Measurements from ENCODE around the gene DIS3L2.
A peak's percentile ranks its signal among the peaks of the same experiment; 100 is the strongest.
"Not testable (repeated sequence)": the region's sequence is repeated elsewhere in the genome, so short reads cannot be mapped to it uniquely, and the experiment has no call there.

The DIS3L2 gene

DNA sequence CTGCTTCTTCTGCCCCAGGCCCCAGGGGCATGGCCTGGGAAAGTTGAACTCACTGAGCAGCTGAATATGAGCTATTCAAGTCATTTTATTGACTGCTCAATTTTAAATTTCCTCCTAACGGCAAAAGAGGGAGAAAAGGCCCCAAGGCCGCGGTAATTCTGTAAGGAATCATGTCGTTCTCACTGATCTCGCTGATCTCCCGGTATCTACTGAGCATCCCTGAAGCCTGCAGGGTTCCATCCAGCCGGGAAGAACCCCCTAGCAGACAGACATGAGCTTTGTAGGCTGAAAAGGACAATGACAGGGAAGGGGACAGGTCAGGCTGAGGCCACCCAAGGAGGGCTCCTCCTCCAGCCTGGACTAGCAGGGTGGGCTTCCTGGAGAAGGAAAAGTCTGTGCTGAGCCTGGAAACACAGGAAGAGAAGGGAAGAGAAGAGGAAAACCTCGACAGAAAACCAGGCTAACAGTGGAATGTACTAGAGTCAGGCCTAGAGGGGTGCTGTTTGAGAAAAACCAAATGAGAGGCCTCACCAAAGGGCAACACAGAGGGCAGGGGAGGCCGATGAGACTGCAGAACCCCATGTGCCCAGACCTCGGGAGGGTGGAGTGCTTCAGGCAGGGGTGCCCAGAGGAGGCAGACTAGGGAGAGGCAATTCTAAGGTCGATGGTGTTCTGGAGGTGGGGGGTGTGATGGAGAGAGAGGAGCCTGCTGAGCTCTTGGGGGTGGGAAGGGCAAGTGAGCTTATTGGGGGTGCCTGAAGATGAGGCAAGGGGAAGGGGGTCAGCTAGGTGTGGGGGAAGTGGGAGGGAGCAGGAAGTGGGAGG lies 32.4 kb upstream of the DIS3L2 start:
- DNase-seq = no peak

DNA sequence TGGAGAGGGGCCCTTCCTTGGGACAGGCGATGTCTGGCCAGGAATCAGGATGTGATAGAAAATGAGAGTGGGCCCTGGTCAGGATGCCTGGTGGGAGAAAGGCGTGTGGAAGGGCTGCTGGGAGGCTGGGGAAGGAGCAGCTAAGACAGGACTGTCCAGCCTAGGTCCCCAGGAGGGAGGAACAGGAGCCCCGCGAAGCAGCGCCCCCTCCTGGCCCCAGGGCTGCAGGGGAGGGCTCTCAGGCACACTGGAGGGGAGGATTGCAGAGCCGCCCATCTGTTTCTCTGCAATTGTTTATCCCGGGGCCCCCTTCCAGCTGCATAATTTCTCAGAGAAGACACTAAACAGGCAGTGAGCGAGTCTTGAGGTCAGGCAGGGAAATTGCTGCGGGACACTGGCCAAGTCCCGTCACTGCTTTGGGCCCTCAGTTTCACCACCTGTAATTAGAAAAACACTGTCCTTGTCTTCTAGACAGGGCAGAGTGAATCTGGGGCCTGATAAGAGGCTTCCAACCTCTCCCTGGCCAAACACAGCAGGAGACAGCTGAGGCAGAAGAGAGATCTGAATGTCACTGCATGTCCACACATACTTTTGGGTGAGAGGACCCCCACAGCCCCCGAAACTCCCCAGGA lies 31.4 kb upstream of the DIS3L2 start:
- DNase-seq = peak in 1 of 3 donors; percentile 57

DNA sequence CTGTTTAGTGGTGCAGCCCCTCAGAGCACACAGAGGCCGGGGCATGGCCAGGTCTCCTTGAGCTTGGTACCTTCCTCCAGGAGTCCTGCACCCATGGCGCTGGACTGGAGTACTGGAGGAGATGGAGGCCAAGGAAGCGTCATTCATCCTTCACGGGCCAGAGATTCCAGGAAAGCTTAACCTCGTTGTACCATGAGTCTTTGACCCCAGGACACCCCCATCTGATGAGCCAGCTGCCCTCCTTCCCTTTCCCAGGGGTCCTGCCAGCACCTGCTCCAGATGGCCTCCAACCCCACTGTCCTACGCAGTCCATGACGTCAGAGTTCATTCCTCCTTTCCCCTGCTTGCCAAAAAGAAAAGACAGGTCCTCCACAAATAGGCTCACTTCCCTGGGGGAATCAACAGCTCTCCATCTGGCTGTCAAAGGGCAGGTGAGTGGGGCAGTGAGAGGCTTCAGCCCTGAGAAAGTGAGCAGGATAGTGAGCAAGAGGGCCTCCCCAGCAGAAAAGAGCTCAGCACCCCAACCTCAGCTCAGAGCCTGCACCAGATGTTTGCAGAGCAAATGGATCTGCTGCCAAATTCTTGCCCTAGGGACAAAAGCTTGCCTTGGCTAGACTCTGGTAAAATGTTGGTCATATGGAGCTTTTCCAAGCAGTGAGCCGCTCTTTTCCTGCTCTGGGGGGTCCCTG lies 30.8 kb upstream of the DIS3L2 start:
- no peak for DNase-seq

DNA sequence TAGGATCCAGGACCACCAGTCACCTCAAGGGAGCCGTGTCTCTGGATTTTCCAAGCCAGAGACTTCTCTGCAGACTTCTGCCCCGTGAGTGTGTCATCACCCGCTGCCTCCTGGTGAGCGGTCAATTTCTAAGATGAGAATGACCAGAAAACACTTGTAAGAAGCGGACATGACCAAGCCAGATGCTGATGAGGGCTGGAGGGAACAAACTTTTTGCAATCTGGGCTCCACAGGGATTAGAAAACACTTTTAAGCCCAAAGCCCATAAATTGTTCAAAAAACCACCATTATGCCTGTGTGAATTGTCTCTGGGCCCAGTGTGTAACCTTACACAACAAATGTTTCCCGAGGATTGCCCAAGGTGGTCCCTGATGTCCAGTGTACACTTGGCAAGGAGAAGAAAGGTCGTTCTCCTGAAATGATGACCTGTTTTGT lies 30.0 kb upstream of the DIS3L2 start:
- no peak for DNase-seq

DNA sequence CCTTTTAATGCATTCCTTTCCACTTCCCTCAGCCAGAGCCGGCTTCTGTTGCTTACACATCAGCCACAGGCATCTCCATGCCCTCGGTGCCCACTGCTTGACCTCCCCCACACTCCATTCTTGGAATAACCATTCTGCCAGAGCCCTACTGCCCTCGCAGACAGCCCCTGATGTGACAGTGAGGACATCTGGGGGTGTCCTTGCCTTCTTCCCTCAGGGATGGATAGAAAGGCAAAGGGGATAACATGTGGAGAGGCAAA lies 28.9 kb upstream of the DIS3L2 start:
- no peak for DNase-seq

DNA sequence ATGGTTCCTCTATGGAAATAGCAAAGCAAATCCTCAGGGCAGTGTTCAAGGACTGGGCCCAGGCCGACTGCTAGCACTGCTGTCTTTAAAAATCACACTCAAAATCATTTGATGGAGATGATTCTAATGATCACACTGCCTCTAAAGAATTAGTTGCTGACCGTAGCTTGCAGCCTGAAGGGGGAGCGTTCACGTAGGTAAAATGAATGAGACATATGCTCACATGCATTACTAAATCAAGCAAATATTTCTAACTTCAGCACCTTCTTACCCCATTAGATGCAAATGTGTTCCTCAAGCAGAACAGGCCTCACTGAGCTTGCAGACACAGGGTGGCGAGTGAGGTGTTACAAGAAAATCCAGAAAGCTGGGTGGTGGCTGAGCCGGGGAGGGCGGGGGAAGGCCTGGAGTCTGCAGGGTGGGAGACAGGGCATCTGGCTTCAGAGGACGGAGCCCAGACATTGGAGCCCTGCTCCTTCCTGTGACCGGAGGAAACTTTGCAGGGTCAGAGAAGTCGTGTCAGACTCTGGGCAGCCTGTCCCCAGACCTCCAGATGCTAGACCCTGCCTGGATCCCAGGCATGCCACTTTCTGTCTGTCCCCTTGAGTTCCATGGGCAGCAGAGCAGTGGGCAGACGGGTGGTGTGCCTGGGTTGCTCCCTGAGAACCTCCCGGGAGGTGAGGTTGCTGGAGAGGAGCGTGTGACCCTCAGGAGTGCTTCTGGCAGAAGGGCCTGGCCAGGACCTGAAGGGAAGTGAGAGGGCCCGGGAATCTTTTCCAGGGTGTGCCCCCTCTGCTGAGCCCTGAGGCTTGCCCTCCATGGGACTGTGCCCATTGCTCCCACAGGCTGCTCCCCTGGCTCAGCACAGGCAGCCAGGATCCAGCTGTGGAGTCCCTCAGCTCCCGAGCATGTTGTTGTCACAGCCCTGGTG lies 28.3 kb upstream of the DIS3L2 start:
- no peak for DNase-seq

DNA sequence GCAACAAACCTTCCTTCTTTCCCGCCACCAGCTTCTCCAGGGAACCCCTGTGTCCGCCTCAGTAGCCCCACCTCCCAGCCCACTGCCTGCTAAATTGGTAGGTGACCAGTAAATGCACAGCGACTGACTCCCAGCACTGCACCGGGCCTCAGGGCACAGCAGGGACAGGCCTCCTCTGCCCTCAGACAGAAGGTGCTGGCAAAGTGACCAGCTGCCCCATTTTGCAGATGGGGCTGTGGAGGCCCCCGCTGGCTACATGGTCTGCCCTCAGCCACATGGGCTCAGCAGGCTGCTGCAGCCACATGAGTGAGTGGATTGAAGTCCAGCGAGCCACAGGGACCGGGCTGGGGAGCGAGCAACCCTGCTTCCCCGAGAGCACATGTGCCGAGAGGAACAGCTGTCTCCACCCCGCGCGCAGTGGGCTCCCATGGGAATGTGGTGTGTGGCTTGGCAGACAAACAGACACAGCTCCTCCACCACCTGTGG lies 27.6 kb upstream of the DIS3L2 start:
- no peak for DNase-seq

DNA sequence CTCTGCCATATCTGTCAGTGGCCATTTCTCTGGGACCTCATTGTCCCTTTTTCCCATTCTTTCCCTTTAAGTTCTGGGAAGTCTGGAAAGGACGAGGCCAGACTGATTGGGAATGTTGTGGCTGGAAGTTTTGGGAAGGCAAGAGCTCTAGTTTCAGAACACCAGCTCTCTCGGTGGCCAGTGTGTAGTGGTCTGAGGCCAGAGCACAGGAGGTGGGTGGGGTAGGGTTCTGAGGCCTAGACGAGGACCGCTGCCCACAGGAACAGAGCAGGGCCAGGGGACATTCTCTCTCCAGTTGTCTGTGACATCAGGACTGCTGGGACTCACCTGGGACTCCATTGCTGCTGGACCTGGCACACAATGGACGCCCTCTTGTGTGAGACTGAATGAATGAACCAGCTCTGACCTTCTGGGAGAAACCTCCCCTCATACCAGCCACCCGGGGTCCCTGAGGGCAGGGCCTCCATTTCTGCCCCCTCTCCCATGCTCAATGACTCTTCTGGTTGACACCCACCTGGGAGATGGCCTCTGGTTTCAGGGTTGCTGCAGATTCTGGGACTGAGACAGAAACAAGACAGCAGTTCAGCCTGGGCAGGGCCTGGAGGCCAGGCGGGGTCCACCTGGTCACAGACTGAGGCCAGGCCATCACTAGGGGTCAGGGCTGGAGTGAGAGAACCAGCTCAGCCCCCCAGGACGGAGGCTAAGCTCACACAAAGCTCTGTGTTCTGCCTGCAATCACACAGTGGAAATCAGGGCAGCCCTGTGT lies 26.9 kb upstream of the DIS3L2 start:
- DNase-seq = no peak

DNA sequence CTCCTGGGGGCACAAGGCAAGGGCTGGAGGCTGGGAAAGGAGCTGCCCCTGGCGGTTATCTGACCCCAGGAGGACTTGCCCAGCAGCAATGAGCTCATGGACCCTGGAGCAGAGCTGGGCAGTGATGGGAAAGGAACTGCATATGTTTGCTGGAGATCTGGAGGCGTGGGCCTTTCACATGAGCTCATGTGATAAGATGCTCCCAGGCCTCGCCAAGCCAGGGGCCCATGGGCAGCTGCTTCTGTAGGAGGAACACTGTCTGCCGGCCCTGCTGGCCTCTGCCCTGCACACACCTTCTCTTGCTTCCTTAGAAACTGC lies 26.3 kb upstream of the DIS3L2 start:
- DNase-seq = no peak

DNA sequence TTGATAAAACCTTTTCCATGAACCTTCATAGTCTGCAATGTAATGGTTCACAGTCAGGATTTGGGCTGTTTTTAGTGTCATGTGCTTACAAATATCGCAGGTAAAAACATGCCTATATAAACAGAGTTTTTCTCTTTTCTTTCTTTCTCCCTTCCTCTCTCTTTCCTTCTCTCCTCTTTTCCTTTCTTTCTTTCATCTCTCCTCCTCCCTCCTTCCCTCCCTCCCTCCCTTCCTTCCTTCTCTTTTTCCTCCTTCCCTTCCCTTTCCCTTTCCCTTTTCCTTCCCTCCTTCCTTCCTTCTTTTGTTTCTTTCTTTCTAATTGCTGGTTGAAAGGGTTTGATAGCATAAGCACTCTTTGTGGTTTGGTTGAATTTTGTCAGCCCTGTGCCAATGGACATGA lies 25.7 kb upstream of the DIS3L2 start:
- DNase-seq = no peak

DNA sequence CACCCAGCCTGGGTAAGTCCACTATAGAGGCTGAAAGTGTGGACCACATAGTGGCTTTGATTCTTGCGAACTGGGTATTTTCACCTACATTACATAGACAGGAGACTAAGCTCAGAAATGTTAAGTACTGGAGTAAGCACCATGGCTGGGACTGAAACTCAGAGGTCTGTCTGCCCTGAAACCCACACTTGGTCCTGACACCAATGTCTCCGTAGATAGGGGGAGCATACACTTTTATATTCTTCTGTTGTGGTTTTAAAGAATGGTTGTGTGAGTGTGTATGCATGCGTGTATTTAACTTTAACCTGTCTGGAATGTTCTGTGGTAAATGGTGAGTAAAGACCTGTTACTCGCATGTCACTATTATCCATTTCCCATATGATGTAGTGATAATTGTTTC lies 25.0 kb upstream of the DIS3L2 start:
- DNase-seq = no peak

DNA sequence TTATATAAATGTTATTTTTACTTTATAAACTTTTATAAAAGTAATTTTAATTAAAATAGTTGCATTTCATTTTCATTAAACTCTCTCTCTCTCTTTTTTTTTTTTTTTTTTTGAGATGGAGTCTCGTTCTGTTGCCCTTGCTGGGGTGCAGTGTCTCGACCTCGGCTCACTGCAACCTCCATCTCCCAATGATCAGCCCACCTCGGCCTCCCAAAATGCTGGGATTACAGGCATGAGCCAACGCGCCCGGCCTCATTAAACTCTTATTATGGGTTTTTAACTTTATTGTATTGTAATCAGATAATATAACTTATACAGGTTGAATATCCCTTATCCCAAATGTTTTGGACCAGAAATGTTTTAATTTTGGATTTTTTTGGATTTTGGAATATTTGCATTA lies 24.5 kb upstream of the DIS3L2 start:
- DNase-seq = no peak

DNA sequence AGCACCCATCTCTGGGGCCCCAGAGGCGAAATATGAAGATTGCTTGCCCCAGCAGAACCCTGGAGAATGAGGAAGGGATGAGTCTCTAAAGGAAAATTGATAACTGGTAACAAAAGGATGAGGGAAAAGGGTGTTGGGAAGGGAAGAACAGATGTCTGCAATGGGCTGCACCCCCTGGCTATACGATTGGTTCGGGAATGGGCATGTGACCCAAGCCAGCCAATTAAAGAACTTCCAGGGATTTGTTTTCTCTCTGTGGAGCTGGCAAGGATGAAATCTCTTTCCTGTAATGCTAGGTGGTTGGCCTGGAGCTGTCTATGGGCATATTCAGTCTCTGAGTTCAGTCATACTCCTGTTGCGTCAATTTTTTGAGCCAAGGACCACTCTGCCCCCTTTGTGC lies 22.5 kb upstream of the DIS3L2 start:
- DNase-seq = no peak

DNA sequence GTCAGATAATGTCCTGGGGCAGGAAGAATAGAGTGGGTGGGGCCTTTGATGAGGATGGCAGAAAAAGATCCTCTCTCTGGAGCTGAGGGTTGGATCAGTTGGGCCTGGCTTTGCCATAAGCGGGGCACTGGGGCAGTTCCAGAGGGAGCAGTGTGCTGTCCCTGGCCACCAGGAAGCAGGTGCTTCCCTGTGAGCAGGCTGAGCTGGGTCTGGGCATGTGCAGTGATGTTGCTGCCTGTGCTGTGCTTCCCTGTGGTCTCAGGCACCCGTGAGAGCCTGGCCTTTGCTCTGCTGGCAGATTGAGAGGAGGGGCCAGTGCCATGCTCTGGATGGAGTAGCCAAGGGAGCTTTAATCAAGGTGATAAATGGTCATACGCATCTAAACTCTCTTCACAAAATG lies 20.7 kb upstream of the DIS3L2 start:
- DNase-seq = no peak

DNA sequence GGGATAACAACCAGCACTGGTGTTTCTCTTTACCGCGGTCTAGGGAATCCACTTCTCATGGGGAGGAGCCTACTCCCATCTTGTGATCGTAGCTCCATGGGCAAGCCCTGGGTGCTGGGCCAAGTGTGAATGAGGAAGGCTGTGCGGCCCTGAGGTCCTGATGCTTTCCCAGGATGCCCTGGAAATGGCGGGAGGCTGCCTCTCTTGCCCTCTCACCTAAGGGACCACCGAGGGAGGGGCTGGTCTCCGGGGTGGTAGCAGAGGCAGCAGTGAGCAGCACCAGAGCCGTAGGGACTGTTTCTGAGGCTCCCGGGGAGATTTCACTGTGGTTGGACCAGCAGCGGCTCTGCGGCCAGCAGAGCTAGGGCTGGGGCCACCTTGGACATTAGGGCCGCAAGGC lies 19.8 kb upstream of the DIS3L2 start:
- DNase-seq = no peak

DNA sequence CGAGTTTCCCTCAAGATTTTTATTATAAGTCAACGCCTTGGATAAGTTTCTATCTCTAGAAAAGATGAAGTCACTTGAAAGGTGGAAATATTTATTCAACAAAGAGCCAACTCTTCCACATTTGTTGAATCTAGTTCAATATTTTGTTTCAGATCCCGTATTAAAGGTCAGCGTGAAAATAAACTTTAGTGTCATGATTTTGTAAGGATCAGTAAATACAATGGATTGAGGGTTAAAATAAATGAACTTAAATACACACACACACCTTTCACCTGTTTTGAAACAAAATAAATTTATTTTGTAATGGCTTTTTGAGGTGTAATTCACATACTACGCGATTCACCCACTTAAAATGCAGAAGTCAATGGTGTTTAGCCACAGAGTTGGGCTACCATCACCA lies 19.3 kb upstream of the DIS3L2 start:
- no peak for DNase-seq

DNA sequence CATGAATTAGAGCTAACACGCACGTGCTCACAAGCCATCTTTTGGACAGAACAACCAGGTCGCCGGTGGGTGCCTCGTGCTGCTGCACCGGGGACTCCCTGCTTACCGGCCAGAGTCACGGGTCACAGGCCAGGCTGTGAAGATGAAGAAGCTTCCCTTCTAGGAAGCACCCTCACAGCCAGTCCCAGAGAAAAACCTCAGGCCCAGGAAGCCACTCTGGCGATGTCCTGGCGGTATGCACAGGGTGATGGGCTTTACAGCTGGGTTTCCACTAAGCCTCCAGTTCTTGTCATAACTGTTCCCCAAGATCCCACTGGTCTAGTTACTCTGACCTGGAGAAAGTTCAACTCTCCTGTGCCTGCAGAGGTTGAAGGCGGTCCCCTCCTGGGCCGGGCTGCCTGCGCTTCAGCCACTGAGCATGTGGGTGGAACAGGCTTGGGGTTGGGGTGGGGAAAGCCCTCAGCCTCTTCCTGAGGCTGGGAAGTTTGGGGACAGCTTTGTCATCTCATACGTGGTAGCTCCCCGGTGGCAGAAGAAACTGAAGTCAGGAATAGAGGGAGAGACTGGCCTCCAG lies 15.2 kb upstream of the DIS3L2 start:
- no peak for DNase-seq

DNA sequence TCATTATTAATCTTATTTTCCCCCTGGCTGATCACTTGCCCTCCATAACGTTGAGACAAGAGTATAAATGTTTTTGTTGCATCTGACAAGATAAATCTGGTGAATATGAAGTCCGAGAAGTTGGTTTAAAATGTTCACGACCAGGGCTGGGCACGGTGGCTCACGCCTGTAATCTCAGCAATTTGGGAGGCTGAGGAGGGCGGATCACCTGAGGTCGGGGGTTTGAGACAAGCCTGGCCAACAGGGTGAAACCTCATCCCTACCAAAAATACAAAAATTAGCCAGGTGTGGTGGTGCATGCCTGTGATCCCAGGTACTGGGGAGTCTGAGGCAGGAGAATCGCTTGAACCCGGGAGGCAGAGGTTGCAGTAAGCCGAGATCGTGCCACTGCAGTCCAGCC lies 14.4 kb upstream of the DIS3L2 start:
- DNase-seq = not testable (repeated sequence)

DNA sequence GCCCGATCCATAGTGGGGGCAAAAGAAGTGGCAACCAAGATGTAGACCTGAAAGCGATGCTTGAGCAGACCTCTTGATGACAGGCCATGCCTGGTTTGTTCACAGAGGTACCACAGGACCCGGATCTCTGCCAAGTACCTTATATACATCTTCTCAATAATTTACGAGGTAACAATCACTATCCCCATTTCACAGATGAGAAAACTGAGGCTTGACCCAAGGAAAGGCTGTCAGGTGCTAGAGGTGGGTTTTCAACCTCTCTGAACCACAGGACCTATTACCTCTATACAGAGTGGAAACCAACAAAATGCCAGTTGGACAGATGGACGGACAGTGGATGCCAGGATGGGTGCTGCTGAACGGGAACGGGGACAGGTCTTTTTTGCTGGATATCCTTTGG lies 13.8 kb upstream of the DIS3L2 start:
- DNase-seq = no peak

DNA sequence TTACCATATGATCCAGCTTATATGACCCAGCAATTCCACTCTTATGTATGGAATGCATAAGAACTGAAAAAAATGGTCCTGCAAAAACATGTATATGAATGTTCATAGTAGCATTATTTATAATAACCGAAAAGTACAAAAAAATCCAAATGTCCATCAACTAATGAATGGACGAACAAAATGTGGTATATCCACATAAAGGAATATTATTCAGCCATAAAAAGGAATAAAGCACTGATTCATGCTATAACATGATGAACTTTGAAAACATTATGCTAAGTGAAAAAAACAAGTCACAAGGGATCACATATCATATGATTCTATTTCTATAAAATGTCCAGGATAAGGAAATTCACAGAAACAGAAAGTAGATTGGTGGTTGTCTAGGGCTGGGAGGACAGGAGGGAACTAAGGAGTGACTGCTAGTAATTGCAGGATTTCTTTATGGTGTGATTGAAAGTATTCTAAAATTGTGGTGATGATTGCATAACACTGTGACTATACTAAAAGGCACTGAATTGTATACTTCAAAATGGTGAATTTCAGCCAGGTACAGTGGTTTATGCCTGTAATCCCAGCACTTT lies 10.0 kb upstream of the DIS3L2 start:
- peak in 2 of 3 donors; percentile 7 to 31 for DNase-seq

DNA sequence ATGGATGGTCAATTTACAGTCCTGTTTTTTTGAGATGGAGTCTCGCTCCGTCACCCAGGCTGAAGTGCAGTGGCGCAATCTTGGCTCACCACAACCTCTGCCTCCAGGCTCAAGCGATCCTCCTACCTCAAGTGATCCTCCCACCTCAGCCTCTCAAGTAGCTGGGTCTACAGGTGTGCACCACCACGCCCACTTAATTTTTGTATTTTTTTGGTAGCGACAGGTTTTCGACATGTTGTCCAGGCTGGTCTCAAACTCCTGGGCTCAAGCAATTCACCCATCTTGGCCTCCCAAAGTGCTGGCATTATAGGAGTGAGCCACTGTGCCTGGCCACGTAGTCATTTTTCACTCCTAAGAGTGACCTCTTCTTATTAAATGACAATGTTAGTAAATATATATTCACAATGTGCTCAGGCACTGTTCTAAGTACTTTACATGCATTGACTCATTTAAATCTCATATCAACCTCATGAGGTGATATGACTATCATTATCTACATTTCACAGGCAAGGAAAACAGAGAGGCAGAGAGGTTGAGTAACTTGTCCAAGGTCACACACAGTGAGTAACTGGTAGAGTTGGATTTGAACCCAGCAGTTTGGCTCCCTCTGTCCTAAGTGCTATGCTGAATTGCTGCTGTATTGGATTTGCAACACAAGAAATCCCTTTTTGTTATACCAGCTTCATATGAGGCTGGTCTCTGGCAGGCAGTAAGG lies 5.6 kb upstream of the DIS3L2 start:
- DNase-seq = no peak

Measured in suppressor macrophage treated with lipopolysaccharide for 1 hour (primary cell).